HG03520 (cell line): ENCODE measurements around the gene NPAS3.

Experiments used
- ATAC-seq: cut with Tn5 transposase; IDR thresholded peaks from one replicate; pipeline ENCODE4 v1.9.1; 2021; ENCODE audit warnings: mild to moderate bottlenecking, moderate library complexity; ENCODE audit not compliant: unreplicated experiment

Gene NPAS3

DNA sequence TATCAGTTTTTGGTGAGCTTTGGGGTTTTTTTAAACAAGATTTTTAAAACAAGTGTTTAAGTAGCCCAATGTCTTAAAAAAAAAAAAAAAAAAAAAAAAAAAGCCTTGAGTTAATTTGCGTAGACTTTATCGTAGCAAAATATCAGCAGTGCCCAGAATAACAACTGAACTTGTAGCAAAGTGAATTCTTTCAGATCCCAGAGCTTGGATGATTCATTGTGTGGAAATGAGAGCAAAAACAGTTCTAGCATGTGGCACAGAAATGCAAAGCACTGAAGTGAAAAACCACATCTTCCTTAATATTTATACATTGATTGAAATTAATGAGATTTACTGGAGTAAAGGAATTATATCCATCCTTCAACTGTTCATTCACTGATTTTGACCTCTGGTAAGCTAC, 754.1 kb downstream of the NPAS3 start:
- ATAC-seq: no peak

DNA sequence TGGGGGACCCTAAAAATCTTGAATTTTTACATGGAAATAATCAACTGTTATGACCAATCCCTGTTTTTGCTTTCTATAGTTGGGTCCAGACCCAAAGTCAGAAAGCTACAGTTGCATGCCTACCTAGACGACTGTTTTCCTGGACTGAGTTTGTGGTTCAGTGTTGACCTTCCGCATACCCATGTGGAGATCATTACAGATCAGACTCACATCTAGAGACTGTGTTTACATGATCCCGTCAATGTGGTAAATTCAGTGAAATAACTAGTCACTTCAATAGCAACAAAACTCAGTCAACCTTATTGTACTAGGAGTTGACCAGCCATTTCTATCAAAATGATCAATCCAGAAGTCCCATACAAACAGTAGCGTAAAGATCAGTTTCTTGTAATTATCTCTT, 754.6 kb downstream of the NPAS3 start:
- no peak for ATAC-seq

DNA sequence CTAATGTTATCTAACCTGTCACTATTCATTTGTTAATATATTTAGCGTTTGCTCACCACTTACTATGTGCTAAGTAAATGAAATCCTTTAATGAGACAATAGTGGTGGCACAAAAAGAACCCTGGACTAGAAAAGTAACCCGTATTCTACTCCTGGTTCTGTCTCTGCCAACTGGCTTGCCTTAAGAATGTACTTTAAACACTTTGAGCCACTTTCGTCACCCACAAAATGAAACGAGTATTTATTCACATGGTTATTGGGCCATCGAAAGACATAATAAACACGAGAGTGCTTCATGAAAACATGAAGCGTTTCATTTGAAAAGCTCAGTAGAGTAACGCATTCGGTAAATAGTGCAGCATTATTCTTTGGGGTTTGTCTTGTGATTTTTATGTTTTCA, 757.5 kb downstream of the NPAS3 start:
- ATAC-seq: no peak

DNA sequence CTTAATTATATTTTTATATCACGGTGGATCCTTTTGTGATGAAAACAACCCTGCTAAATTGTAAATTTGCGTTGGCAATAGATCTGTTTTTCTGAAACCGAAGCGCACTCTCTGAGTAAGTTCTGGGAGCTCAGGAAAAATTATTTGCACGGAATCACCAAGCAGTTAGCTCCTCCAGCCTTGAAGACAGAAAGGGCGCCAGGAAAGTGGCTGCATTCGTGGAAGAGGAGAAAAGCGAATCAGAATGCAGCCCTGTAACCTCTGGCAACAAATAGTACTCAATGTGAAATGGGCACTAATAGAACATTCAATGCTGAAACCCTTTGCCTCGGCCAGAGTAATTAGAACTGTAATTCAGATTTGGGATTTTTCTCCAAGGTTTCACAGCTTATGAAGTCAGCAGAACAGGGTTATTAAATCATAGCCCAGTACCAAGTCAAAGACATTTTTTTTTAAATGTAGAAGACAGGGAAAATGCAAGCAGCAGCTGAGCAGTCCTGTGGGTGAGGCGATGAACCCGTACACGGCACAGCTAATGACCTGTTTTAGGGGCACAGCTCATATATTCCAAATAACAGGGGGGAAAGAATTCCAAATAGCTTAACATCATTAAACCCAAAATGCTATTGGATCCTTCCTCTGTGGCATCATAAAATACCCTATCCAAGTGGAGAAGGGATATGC, 760.8 kb downstream of the NPAS3 start:
- no peak for ATAC-seq

DNA sequence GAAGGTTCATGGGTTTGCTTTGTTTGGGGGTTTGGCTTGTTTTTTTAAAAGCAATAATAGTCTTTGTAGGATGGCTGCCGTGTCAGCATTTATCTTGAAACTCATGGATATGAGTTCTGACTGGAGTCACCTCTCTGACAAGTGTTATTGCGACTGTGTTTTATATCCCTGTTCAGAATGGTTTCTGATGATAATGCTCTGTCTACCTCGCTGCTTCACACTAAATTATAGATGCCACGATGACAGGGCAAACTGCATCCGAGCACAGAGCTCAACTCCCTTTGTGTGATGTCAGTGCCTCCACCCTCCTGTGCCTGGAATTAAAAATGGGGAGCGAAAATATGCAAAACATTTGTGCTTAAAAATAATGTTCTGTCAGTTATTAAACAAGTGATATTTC, 761.4 kb downstream of the NPAS3 start:
- no peak for ATAC-seq

DNA sequence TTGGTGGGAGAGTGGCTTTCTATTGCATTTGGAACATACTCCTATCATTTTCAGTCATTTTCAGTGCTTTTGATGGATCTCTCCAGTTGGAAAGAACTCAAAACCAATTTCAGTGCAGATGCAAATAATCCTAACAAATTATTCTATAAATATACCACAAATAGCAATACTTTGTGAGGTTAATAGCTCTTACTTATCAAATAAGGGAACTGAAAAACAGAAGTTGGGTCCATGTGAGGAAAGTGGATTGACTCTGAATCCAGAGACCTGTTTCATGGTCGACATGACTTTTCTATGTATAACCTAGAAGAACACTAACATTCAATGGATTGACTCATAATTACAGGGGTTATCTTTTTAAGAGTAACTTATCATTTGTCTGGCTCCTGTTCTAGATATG, 763.6 kb downstream of the NPAS3 start:
- ATAC-seq: no peak

DNA sequence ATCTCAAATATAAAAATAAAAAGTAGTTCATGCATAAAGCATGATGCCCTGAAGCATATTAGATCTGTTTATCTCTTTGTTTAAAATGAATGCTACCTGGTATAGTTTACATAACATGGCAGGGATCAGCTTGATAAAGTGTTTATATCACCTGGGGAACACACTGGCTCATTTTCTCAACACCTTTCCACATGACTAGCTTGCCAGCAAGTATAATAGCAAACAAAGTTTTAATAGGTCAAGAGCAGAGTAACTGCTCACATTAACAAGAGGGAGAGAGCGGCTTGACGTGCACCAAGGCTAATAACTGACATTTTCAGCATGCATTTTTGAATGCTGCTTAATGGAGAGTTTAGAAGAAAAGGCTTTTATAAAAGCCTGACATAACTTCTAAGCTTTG, 765.8 kb downstream of the NPAS3 start:
- ATAC-seq: no peak

DNA sequence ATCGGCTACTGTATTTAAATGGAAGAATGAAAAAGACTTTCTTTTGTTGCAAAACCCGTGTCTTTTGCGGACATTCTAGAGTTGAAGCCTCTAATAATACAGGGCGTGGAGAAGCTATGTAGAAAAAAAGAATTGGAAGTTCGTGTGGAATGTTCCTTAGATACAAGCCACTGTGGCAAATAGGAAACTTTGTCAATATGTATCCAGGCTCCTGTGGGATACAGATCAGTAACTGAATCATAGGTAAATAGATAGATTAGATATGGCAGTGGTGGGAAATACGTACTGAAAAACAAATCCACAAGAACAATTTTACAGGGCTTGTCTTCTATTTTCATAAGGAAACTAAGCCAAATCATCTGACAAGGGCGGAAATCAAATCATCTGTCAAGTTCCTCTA, 766.8 kb downstream of the NPAS3 start:
- ATAC-seq: no peak

DNA sequence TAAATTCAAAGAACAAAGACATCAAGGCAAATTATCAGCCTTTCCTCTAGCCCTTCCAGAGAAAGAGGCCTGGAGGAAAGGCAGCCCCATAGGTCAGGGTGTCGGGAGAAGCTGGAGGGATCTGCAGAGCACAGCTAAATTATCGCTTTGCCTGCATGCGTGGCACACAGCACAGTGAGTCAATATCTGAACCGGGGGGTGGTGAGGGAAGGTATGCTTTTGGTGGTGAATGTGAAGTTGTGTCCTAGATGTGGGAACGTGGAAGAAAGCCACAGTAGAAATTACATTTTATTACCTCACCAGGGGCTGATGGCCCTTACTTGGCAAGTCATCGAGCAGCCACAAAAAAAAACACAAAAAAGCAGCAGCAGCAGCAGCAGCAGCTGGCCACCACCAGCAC, 769.0 kb downstream of the NPAS3 start:
- ATAC-seq: no peak

DNA sequence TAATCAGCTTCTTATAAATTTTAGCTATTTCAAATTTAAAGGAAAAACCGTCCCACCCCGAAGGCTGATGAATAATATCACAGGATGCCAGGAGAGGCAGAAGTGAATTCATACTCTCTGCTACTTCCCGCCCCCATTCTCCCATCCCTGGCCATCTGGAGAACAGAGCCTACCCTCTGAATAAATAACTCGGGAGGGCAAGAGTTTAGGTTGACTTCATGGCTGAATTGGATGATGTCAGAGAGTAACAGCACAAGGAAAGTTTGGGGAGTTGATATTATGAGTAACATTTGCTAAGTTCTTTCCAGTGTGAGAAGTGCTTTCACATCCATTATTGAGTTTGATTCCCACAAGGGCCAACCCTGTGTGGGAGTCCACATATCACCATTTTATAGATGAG, 770.6 kb downstream of the NPAS3 start:
- ATAC-seq: no peak

DNA sequence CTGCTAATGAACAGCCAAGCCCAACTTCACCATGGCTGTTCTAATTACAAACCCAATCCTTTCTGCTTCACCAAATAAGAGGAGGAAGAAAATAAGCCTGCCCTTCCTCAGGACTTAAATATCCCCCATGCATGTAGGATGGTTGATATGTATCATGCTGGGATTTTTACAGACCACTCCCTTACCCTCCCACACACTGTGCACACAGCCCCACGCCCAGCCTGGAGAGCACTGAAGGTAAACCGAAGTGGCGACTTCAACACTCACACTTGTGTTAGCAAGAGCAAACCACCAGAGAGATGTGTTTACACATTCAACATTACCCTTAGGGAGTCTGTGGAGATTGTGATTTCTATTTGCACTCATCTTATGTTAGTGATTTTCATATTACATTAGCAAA, 771.0 kb downstream of the NPAS3 start:
- no peak for ATAC-seq

DNA sequence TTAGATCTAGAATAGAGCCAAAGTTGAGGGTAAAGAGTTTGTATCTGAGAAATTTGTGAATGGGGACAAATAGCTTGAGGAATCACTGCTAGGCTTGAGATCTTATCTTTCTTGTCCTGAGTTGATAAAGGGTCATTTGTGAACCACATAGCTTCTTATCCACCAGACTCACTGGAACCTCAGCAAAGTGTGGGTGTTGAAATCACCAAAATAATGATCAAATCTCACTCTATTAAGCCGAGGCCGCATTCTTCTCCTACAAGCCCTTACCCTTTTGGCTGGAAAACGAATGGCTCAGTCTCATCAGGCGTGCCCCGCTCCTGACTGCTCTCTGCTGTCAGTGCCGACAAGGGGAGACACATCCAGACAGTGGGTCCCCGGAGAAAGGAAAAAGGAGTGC, 771.6 kb downstream of the NPAS3 start:
- no peak for ATAC-seq

DNA sequence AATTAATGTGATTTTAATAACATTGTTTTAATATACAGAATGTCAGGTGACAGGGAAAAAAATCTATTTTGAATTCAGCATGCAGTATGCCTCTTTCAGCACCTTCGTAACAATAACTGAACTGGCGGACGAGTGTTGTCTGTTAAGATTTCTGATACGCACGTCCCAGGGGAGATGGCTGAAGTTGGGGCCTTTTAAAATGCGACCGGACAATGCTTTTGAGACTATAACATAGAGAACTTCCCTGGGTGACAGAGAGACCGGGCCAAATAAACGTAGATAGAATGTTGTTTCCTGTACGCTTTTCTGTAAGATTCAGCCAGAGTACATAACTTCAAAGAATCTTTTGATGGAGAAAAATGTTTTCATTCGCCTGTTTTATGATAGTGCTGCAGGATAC, 772.5 kb downstream of the NPAS3 start:
- no peak for ATAC-seq

DNA sequence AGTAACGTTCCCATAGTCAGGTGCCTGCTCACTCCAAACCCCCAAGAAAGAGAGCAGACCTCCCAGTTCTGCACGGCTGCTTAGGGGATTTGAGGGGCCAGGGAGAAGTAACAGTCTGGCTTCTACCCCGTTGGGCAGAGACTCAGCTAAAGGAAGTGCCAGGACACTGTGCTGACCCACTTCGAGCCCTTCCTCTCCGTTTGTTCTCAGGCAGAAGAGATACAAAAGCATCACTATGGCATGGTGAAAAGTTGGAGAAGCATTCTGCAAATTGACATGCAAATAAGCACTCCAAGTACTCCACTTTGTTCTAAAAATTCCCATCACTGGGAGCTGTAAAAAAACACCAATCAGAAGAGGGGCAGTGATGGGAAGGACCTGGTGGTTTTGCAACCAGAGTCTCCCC, 773.1 kb downstream of the NPAS3 start:
- no peak for ATAC-seq

DNA sequence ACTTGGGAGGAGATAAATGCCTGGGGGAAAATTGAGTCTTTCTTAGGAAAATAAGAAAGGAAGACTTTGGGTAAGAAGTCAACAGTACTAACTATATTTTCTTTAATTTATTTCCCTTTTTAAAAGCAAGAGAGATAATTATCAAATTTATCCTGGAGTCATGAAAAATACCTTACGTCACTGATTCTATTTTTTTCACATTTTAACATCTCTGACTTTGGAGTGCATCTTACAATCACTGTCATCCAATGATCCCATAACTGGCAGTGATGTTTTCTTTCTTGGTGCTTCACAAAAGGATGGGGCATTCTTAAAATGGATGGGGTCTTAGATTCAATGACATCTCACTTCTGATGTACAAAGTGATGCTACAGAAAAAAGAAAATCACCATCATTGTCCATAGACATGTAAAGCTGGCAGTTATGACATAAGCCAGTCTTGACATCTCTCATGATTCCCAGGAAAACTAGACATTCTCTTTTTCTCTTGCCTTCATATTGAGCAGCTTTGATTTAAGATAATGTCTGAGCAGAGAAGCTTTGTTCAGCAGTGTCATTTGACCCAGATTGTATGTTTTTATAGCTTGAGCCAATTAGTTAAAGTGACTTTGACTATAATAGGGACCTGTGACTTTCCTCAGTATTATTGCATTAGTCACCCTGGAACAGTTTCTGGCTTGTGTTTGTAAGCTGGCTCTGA, 776.0 kb downstream of the NPAS3 start:
- no peak for ATAC-seq

DNA sequence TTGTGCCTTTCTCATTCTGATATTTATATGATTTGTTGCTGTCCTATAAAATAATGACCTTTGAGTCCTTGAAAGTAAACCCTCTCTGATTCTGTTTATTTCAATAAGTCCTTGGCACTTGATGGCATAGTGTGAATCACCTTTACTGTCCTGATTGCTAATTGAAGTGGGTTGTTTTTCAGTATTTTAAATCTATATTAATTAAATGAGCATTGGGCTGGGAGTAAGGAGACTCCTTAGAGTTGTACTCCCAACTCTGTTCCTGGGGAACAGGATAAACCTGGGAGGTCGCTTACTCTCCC, 776.5 kb downstream of the NPAS3 start:
- ATAC-seq: no peak

DNA sequence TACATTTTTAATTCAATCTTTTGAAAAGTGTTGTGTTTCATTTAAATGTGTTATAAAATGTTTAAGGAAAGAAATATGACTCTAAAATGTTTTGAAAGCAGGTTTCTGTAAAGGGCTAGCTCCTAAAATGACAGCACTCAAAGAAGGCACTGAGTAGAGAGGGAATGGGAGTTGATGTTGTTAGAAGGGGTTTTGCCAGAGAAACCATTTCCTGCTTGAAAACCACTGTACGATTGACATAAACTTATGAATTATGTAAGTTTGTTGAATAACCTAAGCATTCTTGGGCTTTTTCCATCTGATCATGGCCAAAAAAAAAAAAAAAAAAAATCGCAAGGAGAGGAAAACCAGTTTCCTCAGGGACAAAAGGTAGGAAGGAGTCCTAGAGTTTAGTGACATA, 778.2 kb downstream of the NPAS3 start:
- no peak for ATAC-seq

DNA sequence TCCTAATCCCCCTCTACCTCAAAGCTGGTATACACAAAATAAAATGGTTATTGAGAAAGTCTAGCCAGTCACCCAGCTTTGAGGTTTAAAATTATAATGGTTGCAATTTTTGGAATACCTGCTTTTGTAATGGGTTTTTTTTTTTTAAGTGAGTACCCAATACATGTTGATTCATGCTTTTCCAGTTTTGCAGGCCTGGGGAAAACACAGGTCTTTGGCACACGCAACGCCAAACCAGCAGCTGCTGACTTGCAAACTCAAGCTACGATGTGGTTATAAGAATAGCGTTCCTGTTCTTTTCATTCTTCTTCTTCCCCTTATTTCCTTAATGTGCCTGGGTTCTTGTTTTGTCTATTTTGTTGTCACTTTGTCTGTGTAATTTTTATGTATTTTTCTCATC, 779.2 kb downstream of the NPAS3 start:
- no peak for ATAC-seq

DNA sequence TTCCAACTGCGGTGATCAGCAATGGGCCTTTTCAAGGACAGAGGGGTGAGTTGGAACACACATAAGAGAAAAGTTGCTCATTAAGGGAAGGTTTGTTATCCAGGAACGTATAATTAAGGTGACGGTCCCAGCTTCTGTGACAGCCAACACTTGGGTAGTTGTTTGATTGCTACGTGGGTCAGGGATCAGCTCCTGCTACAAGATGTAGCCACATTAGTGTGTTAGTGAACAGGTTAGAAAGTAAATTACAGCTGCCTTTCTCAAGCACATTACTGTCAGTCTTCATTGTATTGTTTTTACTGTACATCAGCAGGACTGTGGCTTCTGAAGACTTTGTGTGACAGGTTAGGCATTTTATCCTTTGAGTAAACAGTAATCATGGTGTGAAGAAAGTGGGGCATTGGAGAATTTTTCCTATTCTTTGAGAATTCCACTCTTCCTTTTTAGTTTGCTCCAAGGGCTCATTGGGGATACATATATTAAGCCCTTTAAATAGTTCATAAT, 781.7 kb downstream of the NPAS3 start:
- ATAC-seq: no peak

DNA sequence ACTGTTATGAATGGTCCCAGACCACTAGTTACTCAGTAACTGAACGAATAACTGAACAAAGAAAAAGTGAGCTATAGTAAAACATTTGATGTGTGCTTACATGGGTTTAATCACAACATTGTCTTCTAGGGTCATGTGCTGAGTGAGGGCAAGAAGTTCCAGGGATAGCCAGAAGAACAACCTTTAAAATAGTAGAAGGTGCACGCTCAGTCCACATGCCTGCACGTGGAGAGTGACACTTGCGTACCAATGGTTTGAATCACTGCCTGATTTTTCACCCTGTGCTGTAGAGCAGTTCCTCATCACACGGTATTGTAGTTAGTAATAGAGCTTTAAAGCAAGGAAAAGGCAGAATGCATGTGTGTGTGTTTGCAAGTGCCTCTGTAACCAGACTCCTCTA, 788.0 kb downstream of the NPAS3 start:
- ATAC-seq: no peak

DNA sequence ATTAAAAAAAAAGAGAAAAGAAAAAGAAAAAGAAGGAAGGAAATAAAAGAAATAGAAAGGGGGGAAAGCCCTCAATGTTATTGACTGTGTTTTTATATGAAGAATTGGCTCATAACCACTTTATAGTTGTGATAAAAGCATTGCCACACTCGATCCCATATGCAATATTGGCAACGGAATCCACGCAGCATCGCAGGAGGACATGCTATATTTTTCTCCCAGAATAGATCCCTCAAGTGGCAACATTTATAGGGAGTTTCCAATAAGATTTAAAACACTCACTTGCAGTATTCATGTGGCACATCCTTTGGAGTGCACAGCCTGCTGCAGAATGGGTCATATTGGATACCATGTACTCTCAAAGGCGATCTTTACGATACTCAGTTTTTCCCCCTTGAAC, 788.9 kb downstream of the NPAS3 start:
- no peak for ATAC-seq

DNA sequence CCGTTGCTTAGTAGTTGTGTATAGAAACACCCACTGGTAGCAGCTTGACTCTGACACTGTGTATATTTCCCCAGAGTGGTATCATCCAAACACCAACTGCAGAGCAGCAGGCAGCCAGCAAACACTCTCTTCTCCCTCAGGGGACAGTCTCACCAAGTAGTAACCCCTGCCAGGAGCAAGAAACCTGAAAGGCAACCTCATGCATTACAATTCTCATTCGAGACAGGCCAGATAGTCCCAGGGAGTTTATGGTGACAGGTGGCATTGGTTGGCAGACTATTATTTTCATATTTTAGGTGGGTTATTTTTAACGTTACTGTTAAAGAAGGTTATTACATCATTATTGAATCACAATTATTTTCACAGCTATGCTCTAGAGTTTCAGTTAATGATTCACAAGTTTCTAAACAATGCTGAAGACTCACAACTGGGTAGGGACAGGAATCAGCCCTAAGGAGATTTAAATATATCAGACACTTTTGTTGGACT, 789.4 kb downstream of the NPAS3 start:
- ATAC-seq: no peak

DNA sequence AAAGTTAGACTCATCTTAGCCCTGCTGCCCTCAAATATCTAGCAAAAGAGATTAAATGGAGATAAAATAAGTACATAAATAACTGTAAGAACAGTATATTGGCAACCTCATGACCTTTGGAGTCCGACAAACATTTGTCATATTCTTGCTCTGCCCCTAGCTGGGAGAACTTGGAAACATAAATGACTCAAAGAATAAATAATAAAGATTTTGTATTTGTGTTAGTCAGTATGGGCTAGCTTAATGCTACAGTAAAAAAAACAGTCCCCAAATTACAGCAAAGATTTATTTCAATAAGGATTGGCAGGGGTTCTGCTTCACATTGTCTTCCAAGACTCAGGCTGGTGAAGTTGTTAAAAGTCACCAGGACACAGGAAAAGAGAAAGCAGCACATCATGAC, 791.5 kb downstream of the NPAS3 start:
- ATAC-seq: no peak
